Stimulated activated CD8-positive, alpha-beta memory T cell treated with anti-CD3 and anti-CD28 coated beads, Interleukin-4, amount 100 ng/mL, for 4 hours (primary cell): ENCODE data around the gene GNB5.
A peak's percentile ranks its signal among the peaks of the same experiment; 100 is the strongest.

Experiments
- DNase-seq, 2 donors: peaks; one replicate each; pipeline ENCODE4 v3.0.0-alpha.2; 2020; ENCODE audit warnings: low read depth in 2 of 2, low spot score in 1 of 2

The GNB5 gene

GRCh38 chr15:52207191-52207590, 16.0 kb upstream of the GNB5 start:
- DNase-seq, result no peak

GRCh38 chr15:52206446-52206845, 15.3 kb upstream of the GNB5 start:
- DNase-seq, result no peak

DNA sequence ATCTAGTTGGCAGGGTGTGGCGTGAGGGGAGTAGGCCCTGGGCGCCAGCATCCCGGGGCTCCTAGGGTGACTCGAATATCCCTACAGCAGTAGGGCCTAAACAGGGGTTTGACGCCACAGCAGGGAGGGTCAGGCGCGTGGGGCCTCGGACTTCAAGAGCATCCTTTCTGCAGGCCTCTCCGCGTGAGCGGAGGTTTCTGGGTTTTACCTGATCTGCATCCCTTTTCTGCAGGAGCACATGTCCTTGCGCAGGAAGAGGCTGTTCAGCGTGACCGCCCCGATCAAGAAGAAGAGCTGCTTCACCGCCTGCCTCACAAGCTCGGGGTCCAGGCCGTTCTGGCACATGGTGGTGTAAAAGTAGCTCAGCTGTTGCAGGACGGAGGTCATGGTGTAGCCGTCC, 13.5 kb upstream of the GNB5 start:
- DNase-seq, result no peak

DNA sequence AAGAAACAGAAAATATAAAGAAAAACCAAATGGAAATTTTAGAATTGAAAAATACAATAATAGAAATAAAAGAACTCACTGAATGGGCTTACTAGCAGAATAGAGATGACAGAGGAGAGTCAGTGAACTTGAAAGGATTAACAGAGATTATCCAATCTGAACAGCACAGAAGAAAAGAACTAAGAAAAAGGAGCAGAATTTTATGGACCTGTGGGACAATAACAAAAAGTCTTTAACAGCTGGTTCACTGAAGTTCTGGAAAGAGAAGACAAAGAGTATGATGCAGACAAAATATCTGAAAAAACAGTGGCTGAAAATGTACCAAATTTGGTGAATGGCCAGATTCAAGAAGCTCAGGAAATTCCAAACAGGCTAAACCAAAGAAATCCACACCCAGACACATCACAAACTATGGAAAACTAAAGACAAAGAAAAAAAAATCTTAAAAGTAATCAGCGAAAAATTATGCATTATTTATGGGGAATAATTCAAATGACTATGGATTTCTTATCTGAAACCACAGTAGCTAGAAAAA, 9.7 kb upstream of the GNB5 start:
- no peak for DNase-seq

GRCh38 chr15:52199271-52199670, 8.1 kb upstream of the GNB5 start:
- no peak for DNase-seq

DNA sequence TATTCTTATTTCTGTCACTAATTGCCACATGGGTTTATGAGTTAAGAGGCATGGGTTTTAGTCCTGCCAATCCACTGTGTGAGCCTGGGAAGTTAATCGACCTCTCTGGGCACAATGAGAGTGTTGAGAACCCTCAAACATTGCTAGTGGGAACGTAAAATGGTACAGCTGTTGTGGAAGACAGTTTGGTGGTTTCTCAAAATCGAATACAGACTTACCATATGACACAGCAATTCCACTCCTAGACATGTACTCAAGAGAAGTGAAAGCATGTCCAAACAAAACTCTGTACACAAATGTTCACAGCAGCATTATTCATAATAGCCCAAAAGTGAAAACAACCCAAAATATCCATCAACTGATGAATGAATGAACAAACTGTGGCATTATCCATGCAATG, 5.7 kb upstream of the GNB5 start:
- no peak for DNase-seq

- no peak for DNase-seq
These were observed 2.6 kb upstream of the GNB5 start for GRCh38 chr15:52193791-52194190.

DNA sequence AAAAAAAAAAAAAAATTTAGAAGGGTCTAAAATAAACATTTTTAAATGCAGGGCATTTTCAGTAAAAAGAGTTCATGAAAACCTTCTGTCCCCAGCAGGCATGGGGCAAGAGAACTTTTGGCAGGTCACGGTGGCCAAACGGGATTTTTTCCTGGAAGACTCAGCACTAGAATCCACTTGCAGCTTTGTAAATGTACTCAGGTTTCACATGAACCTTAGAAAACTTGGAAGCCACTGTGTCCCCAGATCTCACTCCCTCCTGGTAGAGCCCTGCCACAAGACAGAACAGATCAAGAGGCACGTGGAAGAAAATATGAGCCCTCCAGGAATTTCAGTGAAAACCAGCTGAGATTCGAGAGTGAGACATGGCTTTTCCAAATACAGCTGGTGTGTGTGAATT, 2.1 kb upstream of the GNB5 start:
- no peak for DNase-seq

DNA sequence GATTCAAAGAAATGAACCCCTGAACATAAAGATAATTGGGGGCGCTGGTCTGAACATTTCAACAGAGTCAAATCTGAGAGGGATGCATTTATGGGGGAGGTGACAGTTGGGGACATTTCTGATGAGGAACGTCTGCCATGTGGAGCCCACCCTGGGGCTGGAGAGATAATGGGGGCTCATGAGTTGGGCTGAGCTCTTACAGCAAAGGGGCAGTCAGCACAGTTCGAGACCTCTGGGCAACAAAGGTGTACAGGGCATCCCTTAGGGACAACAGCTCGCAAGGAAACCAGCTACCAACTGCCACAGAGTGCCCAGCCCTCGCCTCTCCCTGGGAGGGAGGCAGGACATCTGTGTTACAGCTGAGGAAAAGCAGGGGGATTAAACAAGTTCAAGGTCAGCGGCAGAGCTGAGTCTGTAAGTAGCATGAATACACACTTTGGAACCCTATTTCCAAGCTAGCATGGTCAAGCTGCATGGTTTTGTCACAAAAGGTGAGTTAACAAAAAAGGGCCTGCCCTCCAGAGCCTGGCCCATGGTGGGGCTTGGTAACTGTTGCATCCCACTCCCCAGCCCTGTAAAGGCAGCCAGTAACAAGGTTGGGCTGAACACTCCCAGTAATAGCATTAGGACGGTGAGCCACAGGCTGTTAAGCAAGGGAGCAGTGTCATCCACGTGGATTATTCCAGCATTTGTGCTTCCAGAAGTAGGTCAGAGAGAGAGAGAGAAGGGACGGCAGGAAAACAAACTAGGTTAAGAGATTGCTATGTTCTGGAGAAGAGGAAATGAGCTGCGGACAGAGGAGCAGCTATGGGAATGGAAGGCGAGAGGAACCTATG, 4.3 kb downstream of the GNB5 start:
- no peak for DNase-seq

DNA sequence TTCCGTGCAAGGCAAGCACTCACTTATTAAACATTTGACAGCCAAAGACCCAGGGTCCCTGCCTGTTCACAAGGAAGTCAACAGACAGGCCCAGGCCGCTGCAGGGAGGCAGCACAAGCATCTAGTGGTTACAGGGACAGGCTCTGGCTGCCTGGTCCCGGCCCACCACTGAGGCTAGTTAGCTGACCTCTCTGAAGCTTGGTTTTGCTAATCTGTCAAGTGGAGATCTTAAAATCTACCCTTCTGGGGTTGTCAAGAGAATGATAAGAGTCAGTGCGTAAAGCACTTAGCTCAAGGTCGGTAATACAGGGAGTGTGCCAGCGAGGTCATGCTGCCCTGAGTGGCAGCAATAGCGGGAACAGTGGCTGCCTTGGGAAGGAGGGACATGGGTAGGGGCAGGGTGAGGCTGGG, 6.0 kb downstream of the GNB5 start:
- DNase-seq, result no peak

DNA sequence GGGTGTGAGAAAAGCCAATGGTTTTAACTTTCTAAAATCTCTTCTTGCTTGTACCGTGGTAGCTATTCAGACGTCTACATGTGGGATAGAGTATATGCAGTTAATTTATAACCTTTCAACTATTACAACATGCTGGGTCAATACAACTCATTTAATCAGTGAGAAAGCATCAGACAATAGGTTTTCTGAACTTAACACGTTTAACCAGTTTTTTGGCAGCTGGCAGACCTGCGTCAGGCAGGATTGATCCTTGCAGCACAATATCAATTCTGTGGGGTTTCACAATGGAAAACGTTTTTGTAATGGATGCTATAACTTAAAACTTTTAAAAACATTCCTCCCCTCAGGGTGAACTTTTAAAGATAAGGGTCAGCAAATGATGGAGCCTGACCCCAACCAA, 6.5 kb downstream of the GNB5 start:
- DNase-seq, result no peak

GRCh38 chr15:52183562-52184173, 7.5 kb downstream of the GNB5 start:
- DNase-seq, result no peak

DNA sequence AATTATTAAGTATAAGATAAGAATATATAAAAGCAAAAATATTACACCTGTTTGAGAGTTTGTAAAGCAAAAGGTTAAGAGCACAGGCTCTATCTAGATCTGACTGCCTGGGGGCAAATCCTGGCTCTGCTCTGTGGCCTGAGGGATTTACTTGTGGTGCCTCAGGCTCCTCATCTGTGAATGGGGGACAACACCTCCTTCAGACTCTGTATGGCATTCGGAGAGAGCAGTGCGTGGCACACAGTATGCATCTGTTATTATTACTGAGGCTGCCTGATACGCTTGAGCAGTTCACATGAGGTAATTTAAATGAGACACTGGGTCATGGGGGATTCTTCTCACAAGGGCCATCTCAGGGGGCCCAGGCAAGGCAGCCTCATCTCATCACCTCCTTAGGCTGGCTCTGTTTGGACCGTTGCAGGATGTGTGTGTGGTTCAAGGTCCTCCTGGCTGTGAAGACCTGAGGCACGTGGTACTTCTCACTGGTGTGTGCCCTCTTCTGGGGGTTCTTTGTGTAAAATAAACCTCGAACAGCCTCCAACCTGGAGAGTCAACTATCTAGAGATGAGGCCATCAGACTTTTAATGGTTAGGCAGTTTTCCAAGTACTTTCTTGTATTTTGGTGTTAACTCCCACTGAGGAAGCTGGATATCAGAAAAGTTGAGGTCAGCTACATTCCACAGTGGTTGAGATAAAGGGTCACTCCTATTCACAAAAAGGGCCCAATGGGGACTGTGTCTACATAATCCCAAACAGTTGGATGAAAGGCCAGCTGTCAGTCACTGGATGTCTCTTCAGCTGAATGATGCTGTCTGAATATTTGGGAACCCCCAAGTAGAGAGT, 9.0 kb downstream of the GNB5 start:
- DNase-seq, result no peak

GRCh38 chr15:52180851-52181450, 10.2 kb downstream of the GNB5 start:
- no peak for DNase-seq

- DNase-seq, result no peak
These were observed 10.9 kb downstream of the GNB5 start for GRCh38 chr15:52180196-52180835.

GRCh38 chr15:52179278-52180195, 11.7 kb downstream of the GNB5 start:
- DNase-seq, result peak; percentile 70 to 73

GRCh38 chr15:52178765-52179164, 12.4 kb downstream of the GNB5 start:
- DNase-seq, result no peak

GRCh38 chr15:52172869-52173268, 18.3 kb downstream of the GNB5 start:
- DNase-seq, result no peak

DNA sequence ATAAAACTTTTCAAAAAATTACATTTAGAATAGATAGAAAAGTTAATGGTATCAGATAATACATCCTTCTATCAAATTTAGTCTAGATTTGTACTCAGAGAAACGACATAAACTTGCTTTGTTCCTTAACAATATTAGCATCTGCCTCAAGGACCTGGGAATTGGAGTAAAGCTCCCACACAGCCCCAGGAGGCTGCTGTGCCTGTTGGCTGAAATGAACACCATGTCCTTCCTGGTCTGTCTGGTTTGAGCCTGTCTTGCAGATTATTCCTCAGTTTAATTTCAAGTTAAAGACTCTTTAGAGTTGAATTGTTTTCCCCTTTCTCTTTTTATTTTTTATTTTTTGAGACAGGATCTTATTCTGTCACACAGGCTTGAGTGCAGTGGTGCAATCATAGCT, 19.4 kb downstream of the GNB5 start:
- no peak for DNase-seq

DNA sequence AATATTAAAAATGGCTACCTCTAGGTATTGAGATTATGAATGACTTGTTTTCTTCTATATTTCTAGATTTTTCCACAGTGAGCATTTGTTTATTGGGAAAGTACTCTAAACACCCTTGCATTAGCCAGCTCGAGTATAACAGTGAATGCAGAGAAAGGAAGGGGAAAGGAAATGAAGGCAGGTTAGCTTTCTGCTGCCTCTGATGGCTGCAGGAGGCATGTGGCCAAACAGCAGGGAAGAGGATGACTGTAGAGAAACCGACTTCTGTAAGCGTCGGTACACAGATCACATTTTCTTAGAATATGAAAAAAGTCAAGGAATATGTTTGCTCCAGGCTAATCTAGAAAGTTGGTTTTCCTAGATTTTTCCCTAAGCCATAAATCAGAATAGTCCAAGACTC, 19.8 kb downstream of the GNB5 start:
- no peak for DNase-seq
